Measurements from ENCODE around the gene MBOAT2. TPM values are rescaled to one million over a fixed set of nuclear protein-coding genes. Genes with fewer than 3 reads are reported as not detected.

MBOAT2 gene
- total RNA-seq, 1 donor from 2014 or later = 72.5 TPM

DNA sequence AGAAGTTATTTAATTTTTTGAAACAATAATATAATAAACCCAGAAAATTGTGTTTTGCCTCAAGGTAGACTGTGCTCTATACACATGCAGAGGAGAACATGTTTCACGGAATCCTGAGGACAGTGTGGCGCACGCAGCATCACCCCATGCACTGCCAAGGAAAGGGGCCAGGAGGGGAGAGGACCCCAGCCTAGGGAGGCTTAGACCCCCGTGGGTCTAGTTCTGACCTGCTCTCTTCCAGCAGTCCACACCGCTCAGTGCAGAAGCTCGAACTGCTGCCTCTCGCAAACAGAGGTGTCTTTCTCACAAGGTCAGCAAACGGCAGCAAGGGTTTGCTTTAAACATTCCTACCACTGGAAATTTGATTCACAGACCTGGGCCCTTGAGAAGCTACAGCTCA lies 114.5 kb downstream of the MBOAT2 start:
- no peaks in the 10 kb centered on the region for H3K4me1 Mint-ChIP-seq (ENCODE audit: low read depth, unreplicated experiment)
- H3K36me3 Mint-ChIP-seq (ENCODE audit: unreplicated experiment) = no peaks in the 10 kb centered on the region
- H3K27me3 Mint-ChIP-seq (ENCODE audit: unreplicated experiment) = peaks cover 4% of the 10 kb centered on the region
- TF ChIP-seq, protein P1, sequence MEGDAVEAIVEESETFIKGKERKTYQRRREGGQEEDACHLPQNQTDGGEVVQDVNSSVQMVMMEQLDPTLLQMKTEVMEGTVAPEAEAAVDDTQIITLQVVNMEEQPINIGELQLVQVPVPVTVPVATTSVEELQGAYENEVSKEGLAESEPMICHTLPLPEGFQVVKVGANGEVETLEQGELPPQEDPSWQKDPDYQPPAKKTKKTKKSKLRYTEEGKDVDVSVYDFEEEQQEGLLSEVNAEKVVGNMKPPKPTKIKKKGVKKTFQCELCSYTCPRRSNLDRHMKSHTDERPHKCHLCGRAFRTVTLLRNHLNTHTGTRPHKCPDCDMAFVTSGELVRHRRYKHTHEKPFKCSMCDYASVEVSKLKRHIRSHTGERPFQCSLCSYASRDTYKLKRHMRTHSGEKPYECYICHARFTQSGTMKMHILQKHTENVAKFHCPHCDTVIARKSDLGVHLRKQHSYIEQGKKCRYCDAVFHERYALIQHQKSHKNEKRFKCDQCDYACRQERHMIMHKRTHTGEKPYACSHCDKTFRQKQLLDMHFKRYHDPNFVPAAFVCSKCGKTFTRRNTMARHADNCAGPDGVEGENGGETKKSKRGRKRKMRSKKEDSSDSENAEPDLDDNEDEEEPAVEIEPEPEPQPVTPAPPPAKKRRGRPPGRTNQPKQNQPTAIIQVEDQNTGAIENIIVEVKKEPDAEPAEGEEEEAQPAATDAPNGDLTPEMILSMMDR (IDR thresholded peaks at IDR 0.05; ENCODE audit: partially characterized antibody, unreplicated experiment) = no peak
- H3K9me3 Mint-ChIP-seq (ENCODE audit: unreplicated experiment) = no peaks in the 10 kb centered on the region
- no peak for DNase-seq
- H3K27ac Mint-ChIP-seq (ENCODE audit: unreplicated experiment) = no peak overlapping the region
- H3K4me3 Mint-ChIP-seq (ENCODE audit: unreplicated experiment) = no peak overlapping the region

DNA sequence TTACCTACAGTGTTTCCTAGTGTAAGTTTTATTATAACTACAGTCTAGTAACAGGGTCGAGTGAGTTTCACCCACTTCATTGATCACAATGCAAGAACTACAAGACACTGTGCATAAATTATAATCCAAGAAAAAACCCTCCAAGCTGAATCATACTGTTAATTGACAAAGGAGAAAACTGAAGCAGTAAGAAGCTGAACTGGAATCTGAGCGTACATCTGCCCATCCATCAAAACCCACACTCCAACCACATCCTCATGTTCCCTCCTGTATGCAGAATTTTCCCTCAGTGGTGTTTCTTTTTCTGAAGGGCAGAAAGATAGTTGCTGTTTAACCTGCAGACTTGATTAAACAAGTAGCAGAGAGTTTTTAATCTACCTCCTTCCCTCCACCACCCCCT lies 116.6 kb downstream of the MBOAT2 start:
- Mint-ChIP-seq H3K4me3 (ENCODE audit: unreplicated experiment) (no peak overlapping the region), H3K27ac (ENCODE audit: unreplicated experiment) (no peak overlapping the region), H3K27me3 (ENCODE audit: unreplicated experiment) (peaks cover 4% of the 10 kb centered on the region), H3K36me3 (ENCODE audit: unreplicated experiment) (no peaks in the 10 kb centered on the region), H3K9me3 (ENCODE audit: unreplicated experiment) (no peaks in the 10 kb centered on the region), H3K4me1 (ENCODE audit: low read depth, unreplicated experiment) (no peaks in the 10 kb centered on the region)
- TF ChIP-seq, protein P1 (IDR thresholded peaks at IDR 0.05; ENCODE audit: partially characterized antibody, unreplicated experiment) = no peak
- no peak for DNase-seq

DNA sequence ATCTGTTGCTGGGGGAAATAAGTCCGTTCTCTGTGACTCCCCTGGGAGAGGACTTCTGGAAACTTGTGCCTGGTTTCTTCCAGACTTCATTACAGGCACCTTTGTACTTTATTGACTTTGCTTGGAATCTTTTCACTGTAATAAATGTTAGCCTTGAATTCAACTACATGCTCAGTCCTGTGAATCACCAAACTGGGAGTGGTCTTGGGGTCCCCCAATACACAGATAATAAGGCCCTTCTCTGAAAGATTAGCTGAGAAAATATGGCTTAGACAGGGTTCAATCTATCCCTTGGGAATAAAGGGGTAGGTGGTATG lies 117.3 kb downstream of the MBOAT2 start:
- H3K36me3 Mint-ChIP-seq (ENCODE audit: unreplicated experiment) = no peaks in the 10 kb centered on the region
- no peak overlapping the region for H3K27ac Mint-ChIP-seq (ENCODE audit: unreplicated experiment)
- H3K4me3 Mint-ChIP-seq (ENCODE audit: unreplicated experiment) = no peak overlapping the region
- no peak for DNase-seq
- H3K4me1 Mint-ChIP-seq (ENCODE audit: low read depth, unreplicated experiment) = no peaks in the 10 kb centered on the region
- H3K9me3 Mint-ChIP-seq (ENCODE audit: unreplicated experiment) = no peaks in the 10 kb centered on the region
- peaks cover 4% of the 10 kb centered on the region for H3K27me3 Mint-ChIP-seq (ENCODE audit: unreplicated experiment)
- TF ChIP-seq, protein P1 (IDR thresholded peaks at IDR 0.05; ENCODE audit: partially characterized antibody, unreplicated experiment) = no peak

DNA sequence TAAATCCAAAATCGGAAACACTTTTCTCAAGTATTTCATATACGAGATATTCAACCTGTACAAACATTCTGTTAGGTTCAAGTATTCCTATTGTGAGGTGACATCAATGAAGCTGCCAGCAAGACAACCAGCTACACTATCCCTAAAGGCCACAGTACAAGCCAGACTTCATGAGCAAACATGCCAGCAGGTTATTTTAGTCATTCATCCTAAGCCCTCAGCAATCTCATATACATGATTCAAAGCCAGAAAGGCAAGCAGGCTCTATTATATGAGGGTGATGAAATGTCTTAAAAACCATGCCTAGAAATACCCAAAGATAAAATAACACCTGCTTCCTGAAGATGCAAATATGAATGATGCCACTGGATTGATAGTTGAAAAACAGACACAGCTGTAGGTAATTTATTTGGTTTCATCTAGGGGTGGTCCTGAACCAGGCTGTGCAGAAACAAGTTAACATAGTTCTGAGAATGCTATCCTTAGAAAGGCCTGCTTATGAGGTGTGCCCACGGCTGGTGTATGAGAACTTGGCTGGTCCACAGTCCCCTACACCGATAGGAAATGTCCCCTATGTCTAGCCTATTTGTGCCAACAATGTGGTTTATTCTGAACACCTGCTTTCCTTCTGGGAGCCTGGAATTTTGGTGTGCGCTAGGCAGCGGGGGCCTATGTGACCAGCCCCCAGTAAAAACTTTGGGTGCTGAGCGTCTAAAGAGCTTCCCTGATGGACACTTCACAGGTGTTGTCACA lies 117.9 kb downstream of the MBOAT2 start:
- no peak overlapping the region for H3K27ac Mint-ChIP-seq (ENCODE audit: unreplicated experiment)

DNA sequence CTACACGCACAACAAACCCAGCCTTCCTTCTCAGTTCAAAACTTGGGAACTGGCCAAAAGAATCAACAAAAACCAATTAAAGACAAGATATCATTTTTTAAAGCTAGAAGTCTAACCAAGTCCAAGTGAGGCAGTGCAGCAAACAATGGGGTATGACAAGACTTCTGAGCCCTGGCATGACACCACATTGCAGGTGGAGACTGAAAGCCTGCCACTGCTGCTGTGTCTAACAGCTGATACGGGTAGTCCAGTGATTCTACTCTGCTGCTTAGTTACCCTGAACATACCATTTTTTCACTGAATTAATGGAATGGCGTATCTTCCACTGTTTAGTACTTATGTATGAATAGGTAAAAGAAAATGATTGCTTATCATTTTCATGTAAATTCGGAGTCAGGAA lies 118.7 kb downstream of the MBOAT2 start:
- H3K27me3 Mint-ChIP-seq (ENCODE audit: unreplicated experiment) = peaks cover 3% of the 10 kb centered on the region
- no peaks in the 10 kb centered on the region for H3K9me3 Mint-ChIP-seq (ENCODE audit: unreplicated experiment)
- DNase-seq = no peak
- H3K4me3 Mint-ChIP-seq (ENCODE audit: unreplicated experiment) = no peak overlapping the region
- no peaks in the 10 kb centered on the region for H3K4me1 Mint-ChIP-seq (ENCODE audit: low read depth, unreplicated experiment)
- no peaks in the 10 kb centered on the region for H3K36me3 Mint-ChIP-seq (ENCODE audit: unreplicated experiment)
- TF ChIP-seq, protein P1 (IDR thresholded peaks at IDR 0.05; ENCODE audit: partially characterized antibody, unreplicated experiment) = no peak
- no peak overlapping the region for H3K27ac Mint-ChIP-seq (ENCODE audit: unreplicated experiment)

More for the DNA sequence above, 117.9 kb downstream of the MBOAT2 start:
- Mint-ChIP-seq H3K36me3 (ENCODE audit: unreplicated experiment) (no peaks in the 10 kb centered on the region), H3K27me3 (ENCODE audit: unreplicated experiment) (peaks cover 4% of the 10 kb centered on the region), H3K4me1 (ENCODE audit: low read depth, unreplicated experiment) (no peaks in the 10 kb centered on the region), H3K4me3 (ENCODE audit: unreplicated experiment) (no peak overlapping the region), H3K9me3 (ENCODE audit: unreplicated experiment) (no peaks in the 10 kb centered on the region)
- no peak for DNase-seq
- TF ChIP-seq, protein P1 (IDR thresholded peaks at IDR 0.05; ENCODE audit: partially characterized antibody, unreplicated experiment) = no peak
